DOHH2 (cell line): ENCODE results near the gene PLCG2.
"Not testable (repeated sequence)": the region's sequence is repeated elsewhere in the genome, so short reads cannot be mapped to it uniquely, and the experiment has no call there.

Experiments
- H3F3A ChIP-seq: fragments of 200-600 bp; sonication (generic), shearing (Covaris generic); 2 replicates; pipeline ENCODE4 v1.6.0; 2016; ENCODE audit warnings: antibody characterized with exemption, mild to moderate bottlenecking; ENCODE audit not compliant: control insufficient read depth, insufficient read depth
- H3K27ac ChIP-seq: fragments of 200-600 bp; sonication (generic); 2 replicates; pipeline ENCODE4 v1.5.1; 2014; ENCODE audit warnings: low read depth, mild to moderate bottlenecking, low read length, moderate library complexity
- H3K27me3 ChIP-seq: fragments of 200-600 bp; sonication (generic); 2 replicates; pipeline ENCODE4 v1.6.1; 2014; ENCODE audit warnings: mild to moderate bottlenecking, low read length, mixed read lengths; ENCODE audit not compliant: control insufficient read depth
- H3K36me3 ChIP-seq: fragments of 200-600 bp; sonication (generic); 2 replicates; pipeline ENCODE4 v1.6.1; 2014; ENCODE audit warnings: mild to moderate bottlenecking, low read length, moderate library complexity, mixed read lengths; ENCODE audit not compliant: control insufficient read depth
- H3K4me1 ChIP-seq: fragments of 200-600 bp; sonication (generic); 2 replicates; pipeline ENCODE4 v1.6.1; 2014; ENCODE audit warnings: mild to moderate bottlenecking, low read length, mixed read lengths; ENCODE audit not compliant: control insufficient read depth
- H3K4me2 ChIP-seq: fragments of 200-600 bp; sonication (generic); 2 replicates; pipeline ENCODE4 v1.6.0; 2014; ENCODE audit warnings: mild to moderate bottlenecking, low read length, moderate library complexity
- H3K4me3 ChIP-seq: fragments of 200-600 bp; sonication (generic); 2 replicates; pipeline ENCODE4 v1.5.1; 2014; ENCODE audit warnings: mild to moderate bottlenecking, low read length, mixed read lengths
- H3K79me2 ChIP-seq: fragments of 200-600 bp; sonication (generic); 2 replicates; pipeline ENCODE4 v1.6.1; 2014; ENCODE audit warnings: mild to moderate bottlenecking, low read length, mixed read lengths; ENCODE audit not compliant: control insufficient read depth
- H3K9me2 ChIP-seq: fragments of 200-600 bp; sonication (generic); replicated peaks from 2 replicates; pipeline ENCODE4 v1.6.1; 2014; ENCODE audit warnings: mild to moderate bottlenecking, low read length, mixed read lengths; ENCODE audit not compliant: control insufficient read depth
- H3K9me3 ChIP-seq: fragments of 200-600 bp; sonication (generic); 2 replicates; pipeline ENCODE4 v1.6.1; 2014; ENCODE audit warnings: antibody characterized with exemption, low read length, mixed read lengths; ENCODE audit not compliant: control insufficient read depth, insufficient read depth
- H4K20me1 ChIP-seq: fragments of 200-600 bp; sonication (generic); 2 replicates; pipeline ENCODE4 v1.6.0; 2014; ENCODE audit warnings: low read depth, mild to moderate bottlenecking, antibody characterized with exemption, low read length, moderate library complexity; ENCODE audit not compliant: control insufficient read depth, insufficient read depth
- EZH2phosphoT487 ChIP-seq: fragments of 200-600 bp; sonication (generic); IDR thresholded peaks from 2 replicates; pipeline ENCODE4 v1.6.1; 2017; ENCODE audit warnings: borderline replicate concordance, mild to moderate bottlenecking, antibody characterized with exemption, low read length, moderate library complexity, mixed read lengths
- TF ChIP-seq, protein P1 (sequence below): fragments of 200-600 bp; sonication (generic); IDR thresholded peaks from one replicate; pipeline ENCODE4 v1.5.1; 2014; ENCODE audit warnings: antibody characterized with exemption, mild to moderate bottlenecking, low read depth, low read length; ENCODE audit not compliant: poor library complexity, severe bottlenecking

Gene PLCG2

DNA sequence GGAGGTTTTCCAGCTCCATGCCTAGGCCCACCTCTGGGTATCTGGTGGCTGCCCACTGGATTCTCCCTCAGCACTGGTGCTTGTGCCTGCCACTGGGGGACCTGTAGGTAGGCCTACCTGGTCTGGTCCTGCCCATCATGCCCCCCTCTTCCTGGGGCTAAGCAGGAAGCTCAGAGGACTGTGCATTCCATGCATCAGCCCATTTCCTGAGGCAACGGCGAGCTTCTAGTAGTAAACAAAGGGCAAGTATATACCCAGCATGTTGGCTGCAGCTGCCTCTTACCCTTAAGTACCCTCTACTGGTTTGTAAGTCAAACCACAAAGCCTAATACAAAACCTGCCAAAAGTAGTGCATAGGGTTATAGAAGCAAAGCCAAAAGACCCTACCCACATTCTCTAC lies 194.6 kb downstream of the PLCG2 start:
- TF ChIP-seq, protein P1, sequence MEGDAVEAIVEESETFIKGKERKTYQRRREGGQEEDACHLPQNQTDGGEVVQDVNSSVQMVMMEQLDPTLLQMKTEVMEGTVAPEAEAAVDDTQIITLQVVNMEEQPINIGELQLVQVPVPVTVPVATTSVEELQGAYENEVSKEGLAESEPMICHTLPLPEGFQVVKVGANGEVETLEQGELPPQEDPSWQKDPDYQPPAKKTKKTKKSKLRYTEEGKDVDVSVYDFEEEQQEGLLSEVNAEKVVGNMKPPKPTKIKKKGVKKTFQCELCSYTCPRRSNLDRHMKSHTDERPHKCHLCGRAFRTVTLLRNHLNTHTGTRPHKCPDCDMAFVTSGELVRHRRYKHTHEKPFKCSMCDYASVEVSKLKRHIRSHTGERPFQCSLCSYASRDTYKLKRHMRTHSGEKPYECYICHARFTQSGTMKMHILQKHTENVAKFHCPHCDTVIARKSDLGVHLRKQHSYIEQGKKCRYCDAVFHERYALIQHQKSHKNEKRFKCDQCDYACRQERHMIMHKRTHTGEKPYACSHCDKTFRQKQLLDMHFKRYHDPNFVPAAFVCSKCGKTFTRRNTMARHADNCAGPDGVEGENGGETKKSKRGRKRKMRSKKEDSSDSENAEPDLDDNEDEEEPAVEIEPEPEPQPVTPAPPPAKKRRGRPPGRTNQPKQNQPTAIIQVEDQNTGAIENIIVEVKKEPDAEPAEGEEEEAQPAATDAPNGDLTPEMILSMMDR: no peak
- TF ChIP-seq EZH2phosphoT487: no peak
- Histone ChIP-seq H3F3A (no peaks in the 10 kb centered on the region), H3K9me3 (0 out of 2 replicates have a peak, but pooled peaks cover 4% of the 10 kb centered on the region), H3K27me3 (peaks cover 4% of the 10 kb centered on the region; the same call in 1 of the 2 replicates), H3K4me1 (peaks cover 9% of the 10 kb centered on the region), H3K9me2 (no peaks in the 10 kb centered on the region), H3K4me3 (no peak overlapping the region), H3K79me2 (no peaks in the 10 kb centered on the region), H3K36me3 (no peaks in the 10 kb centered on the region), H4K20me1 (no peaks in the 10 kb centered on the region), H3K4me2 (no peak overlapping the region), H3K27ac (no peak overlapping the region)

DNA sequence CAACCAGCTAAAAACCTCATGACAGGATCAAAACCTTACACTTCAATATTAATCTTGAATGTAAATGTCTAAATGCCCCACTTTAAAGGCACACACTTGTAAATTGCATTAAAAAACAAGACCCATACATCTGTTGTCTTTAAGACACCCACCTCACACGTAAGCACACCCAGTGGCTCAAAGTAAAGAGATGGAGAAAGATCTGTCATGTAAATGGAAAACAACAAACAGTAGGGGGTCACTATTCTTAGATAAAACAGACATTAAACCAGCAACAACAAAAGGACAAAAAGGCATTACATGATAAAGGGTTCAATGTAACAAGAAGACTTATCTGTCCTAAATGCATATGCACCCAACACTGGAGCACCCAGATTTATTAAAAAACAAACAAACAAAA lies 196.5 kb downstream of the PLCG2 start:
- Histone ChIP-seq H3K36me3 (no peaks in the 10 kb centered on the region), H3K27me3 (peaks cover 4% of the 10 kb centered on the region; the same call in 1 of the 2 replicates), H3K27ac (no peak overlapping the region), H3K9me3 (0 out of 2 replicates have a peak, but pooled peaks cover 4% of the 10 kb centered on the region), H3K4me2 (no peak overlapping the region), H3K4me1 (peaks cover 9% of the 10 kb centered on the region), H3K4me3 (no peak overlapping the region), H3K9me2 (no peaks in the 10 kb centered on the region), H3K79me2 (no peaks in the 10 kb centered on the region), H3F3A (no peaks in the 10 kb centered on the region), H4K20me1 (no peaks in the 10 kb centered on the region)
- TF ChIP-seq EZH2phosphoT487: no peak
- TF ChIP-seq, protein P1: no peak

DNA sequence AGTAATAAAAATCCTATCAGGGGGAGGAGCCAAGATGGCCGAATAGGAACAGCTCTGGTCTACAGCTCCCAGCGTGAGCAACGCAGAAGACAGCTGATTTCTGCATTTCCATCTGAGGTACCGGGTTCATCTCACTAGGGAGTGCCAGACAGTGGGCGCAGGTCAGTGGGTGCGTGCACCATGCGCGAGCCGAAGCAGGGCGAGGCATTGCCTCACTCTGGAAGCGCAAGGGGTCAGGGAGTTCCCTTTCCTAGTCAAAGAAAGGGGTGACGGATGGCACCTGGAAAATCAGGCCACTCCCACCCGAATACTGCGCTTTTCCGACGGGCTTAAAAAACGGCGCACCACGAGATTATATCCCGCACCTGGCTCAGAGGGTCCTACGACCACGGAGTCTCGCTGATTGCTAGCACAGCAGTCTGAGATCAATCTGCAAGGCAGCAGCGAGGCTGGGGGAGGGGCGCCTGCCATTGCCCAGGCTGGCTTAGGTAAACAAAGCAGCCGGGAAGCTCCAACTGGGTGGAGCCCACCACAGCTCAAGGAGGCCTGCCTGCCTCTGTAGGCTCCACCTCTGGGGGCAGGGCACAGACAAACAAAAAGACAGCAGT lies 198.3 kb downstream of the PLCG2 start:
- H3K4me1 ChIP-seq, H3F3A ChIP-seq, H3K9me3 ChIP-seq, H3K4me3 ChIP-seq, H3K27ac ChIP-seq, H3K79me2 ChIP-seq, H3K27me3 ChIP-seq, H3K9me2 ChIP-seq, H3K4me2 ChIP-seq, H3K36me3 ChIP-seq, H4K20me1 ChIP-seq: not testable (repeated sequence)

DNA sequence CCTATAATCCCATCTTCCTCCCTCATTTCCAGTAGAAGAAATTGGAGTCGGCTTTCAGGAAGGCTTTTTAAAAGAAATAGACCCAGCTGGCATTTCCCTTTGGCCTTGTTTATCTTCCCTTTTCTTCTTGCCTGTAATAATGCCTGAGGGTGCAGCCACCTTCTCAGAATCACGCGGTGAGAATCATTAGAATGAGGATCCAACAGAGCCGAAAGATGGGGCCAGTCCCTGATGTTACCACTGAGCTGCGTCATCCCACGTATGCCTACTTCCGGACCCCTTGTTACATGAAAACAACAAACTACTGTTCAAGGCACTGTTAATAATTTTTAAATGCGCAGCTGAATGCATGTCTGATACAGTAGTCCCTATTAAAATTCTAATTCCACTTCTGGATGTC lies 208.0 kb downstream of the PLCG2 start:
- H3K79me2 ChIP-seq: no peaks in the 10 kb centered on the region
- H3K9me3 ChIP-seq: no peaks in the 10 kb centered on the region
- H3K4me2 ChIP-seq: no peak overlapping the region
- TF ChIP-seq, protein P1: no peak
- TF ChIP-seq EZH2phosphoT487: no peak
- H3K9me2 ChIP-seq: no peaks in the 10 kb centered on the region
- H3K27ac ChIP-seq: no peak overlapping the region
- H3K27me3 ChIP-seq: peaks cover 9% of the 10 kb centered on the region; the same call in 1 of the 2 replicates
- no peaks in the 10 kb centered on the region for H3F3A ChIP-seq
- H3K4me3 ChIP-seq: no peak overlapping the region
- no peaks in the 10 kb centered on the region for H3K36me3 ChIP-seq
- H3K4me1 ChIP-seq: no peaks in the 10 kb centered on the region
- no peaks in the 10 kb centered on the region for H4K20me1 ChIP-seq
